GM18519 (cell line): ENCODE measurements around the gene MAFB.
A peak's percentile ranks its signal among the peaks of the same experiment; 100 is the strongest.

Source experiments
- ATAC-seq: cut with Tn5 transposase; IDR thresholded peaks from one replicate; pipeline ENCODE4 v1.9.1; 2021; ENCODE audit warnings: mild to moderate bottlenecking, moderate library complexity; ENCODE audit not compliant: unreplicated experiment, low FRiP score

The MAFB gene

GRCh38 chr20:40682104-40682981, 6.7 kb downstream of the MAFB start:
- no peak for ATAC-seq

GRCh38 chr20:40681684-40682083, 7.4 kb downstream of the MAFB start:
- ATAC-seq: no peak

GRCh38 chr20:40681165-40681564, 7.9 kb downstream of the MAFB start:
- ATAC-seq: no peak

GRCh38 chr20:40680161-40680959, 8.7 kb downstream of the MAFB start:
- ATAC-seq: peak; percentile 88

- ATAC-seq: no peak
These were observed 9.9 kb downstream of the MAFB start for GRCh38 chr20:40679184-40679583.

GRCh38 chr20:40678286-40678875, 10.7 kb downstream of the MAFB start:
- no peak for ATAC-seq

- ATAC-seq: no peak
These were observed 11.6 kb downstream of the MAFB start for GRCh38 chr20:40677343-40677924.

- no peak for ATAC-seq
These were observed 12.4 kb downstream of the MAFB start for GRCh38 chr20:40676491-40677269.

GRCh38 chr20:40675599-40676221, 13.3 kb downstream of the MAFB start:
- no peak for ATAC-seq

GRCh38 chr20:40673442-40673841, 15.6 kb downstream of the MAFB start:
- ATAC-seq: no peak

GRCh38 chr20:40672095-40672494, 16.9 kb downstream of the MAFB start:
- no peak for ATAC-seq

GRCh38 chr20:40670253-40670652, 18.8 kb downstream of the MAFB start:
- ATAC-seq: no peak

- ATAC-seq: no peak
These were observed 19.3 kb downstream of the MAFB start for GRCh38 chr20:40669692-40670091.

GRCh38 chr20:40668449-40669228, 20.4 kb downstream of the MAFB start:
- no peak for ATAC-seq

GRCh38 chr20:40667503-40667902, 21.5 kb downstream of the MAFB start:
- no peak for ATAC-seq

GRCh38 chr20:40666336-40666735, 22.7 kb downstream of the MAFB start:
- no peak for ATAC-seq

GRCh38 chr20:40664891-40665290, 24.1 kb downstream of the MAFB start:
- no peak for ATAC-seq

GRCh38 chr20:40663991-40664880, 24.8 kb downstream of the MAFB start:
- no peak for ATAC-seq
